ENCODE results near the gene NEDD4. TPM values are rescaled to one million over a fixed set of nuclear protein-coding genes. Genes with fewer than 3 reads are reported as not detected.

NEDD4 gene
- polyA plus RNA-seq, 2 of the 4 experiments (the other 2 are of a cell fraction) = 56.4 to 78.8 TPM

DNA sequence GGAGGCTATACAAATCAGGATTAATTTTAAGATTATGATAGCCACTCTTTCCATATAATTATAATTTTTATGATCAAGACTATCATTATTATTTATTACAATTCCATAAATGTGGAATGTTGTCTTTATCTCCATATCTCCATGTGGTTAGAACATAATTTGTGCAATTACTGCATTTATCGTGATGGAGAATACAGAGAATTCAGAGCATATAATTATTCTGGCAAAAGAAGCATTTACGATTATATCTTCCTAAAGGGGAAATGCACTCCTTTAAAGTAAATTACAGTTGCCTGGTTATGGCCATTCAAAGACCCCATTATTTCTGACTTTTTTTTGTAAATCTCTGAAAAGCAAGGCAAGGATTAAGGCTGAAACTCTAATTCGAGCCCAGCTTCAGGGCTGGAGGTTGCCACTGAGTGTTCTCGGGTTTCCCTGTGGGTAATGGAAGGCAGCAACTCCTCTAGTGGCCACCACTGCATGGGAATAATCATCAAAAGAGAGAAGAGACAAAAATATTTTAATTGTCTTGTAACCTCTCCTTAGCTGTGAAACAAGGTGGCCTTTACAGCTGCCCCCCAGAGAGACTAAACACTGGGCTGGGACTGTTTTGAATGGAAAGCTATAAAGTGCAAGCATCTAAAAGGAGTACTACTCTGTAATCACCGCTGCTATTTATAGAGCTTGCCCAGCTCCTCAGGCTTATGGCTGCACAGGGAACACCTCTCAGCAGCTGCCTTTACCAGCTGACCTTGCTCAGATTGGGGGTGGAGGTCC, 190.6 kb downstream of the NEDD4 start:
- CTCF ChIA-PET = interaction anchor here (1.7 to 5.5 kb wide), 3 partner anchors 14 to 154 kb away, joined by 5 to 43 read pairs (median 6); no protein-coding TSS in a partner anchor

DNA sequence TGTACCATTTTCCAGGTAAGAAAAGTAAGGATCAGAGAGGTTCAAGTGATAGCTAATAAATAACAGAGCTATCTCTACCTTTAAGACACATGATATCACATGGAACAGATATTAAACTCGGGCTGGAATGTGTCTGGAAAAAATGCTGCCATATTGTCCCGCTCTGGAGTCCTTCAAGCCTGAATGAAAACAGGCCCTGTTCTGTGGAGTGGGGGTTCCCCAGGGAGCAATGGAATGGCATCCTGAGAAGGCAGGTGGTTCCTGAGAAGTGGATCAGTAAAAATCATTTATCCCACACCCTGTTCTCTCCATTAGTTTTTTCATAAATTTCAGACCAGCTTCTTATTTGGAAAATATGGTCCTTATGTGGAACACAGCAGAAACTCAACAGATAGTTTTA, 193.2 kb downstream of the NEDD4 start:
- CTCF ChIA-PET = interaction anchor here (0.7 to 5.5 kb wide), 15 partner anchors 10 to 217 kb away, joined by 3 to 43 read pairs (median 4); no protein-coding TSS in a partner anchor
- FAIRE-seq (no peak), ATAC-seq (no peak), DNase-seq (ENCODE audit: low read depth in 1 of 2, low spot score in 1 of 2) (no peak)
- H3K4me2 ChIP-seq = no peak overlapping the region
- WGBS (ENCODE audit: missing lambda C conversion rate) = 88% methylated on average over 2 of the region's 2 CpGs
- H3K4me1 ChIP-seq = 0 out of 3 replicates have a peak, but pooled peaks cover 3% of the 10 kb centered on the region
- H3K4me3 ChIP-seq = no peak overlapping the region
- no peaks in the 10 kb centered on the region for H3K9me3 ChIP-seq
- POLR2A ChIA-PET = no interaction called here
- no peak overlapping the region for H3K27ac ChIP-seq
- TF ChIP-seq NFE2L2 (conservative IDR thresholded peaks at IDR 0.05; ENCODE audit: low read length) = no peak
- TF ChIP-seq, protein P1, sequence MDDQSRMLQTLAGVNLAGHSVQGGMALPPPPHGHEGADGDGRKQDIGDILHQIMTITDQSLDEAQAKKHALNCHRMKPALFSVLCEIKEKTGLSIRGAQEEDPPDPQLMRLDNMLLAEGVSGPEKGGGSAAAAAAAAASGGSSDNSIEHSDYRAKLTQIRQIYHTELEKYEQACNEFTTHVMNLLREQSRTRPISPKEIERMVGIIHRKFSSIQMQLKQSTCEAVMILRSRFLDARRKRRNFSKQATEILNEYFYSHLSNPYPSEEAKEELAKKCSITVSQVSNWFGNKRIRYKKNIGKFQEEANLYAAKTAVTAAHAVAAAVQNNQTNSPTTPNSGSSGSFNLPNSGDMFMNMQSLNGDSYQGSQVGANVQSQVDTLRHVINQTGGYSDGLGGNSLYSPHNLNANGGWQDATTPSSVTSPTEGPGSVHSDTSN (IDR thresholded peaks at IDR 0.05) = no peak
- no peak for TF ChIP-seq CHD4 (IDR thresholded peaks at IDR 0.05; ENCODE audit: borderline replicate concordance)
- TF ChIP-seq RNF2 (IDR thresholded peaks at IDR 0.05; ENCODE audit: borderline replicate concordance, low read depth) = no peak
- no peak for TF ChIP-seq TP53 (CRISPR knock-in tag; IDR thresholded peaks at IDR 0.05)
- TF ChIP-seq HOXB5 (CRISPR knock-in tag; IDR thresholded peaks at IDR 0.05) = no peak
- no peak for TF ChIP-seq EHF (CRISPR knock-in tag; IDR thresholded peaks at IDR 0.05)
- no peak for TF ChIP-seq ZC3H11A (IDR thresholded peaks at IDR 0.05)
- no peak for TF ChIP-seq ZNF302 (CRISPR knock-in tag; IDR thresholded peaks at IDR 0.05)
- no peak for TF ChIP-seq RAD21 (conservative IDR thresholded peaks at IDR 0.05 in 1 of 2, IDR thresholded peaks at IDR 0.05 in 1 of 2)
- no peak for TF ChIP-seq MYC (IDR thresholded peaks at IDR 0.05; ENCODE audit: borderline replicate concordance, low read length)
- TF ChIP-seq EHMT2 (IDR thresholded peaks at IDR 0.05; ENCODE audit: low read depth) = no peak; the same call in 1 of the 2 replicates
- no peak for TF ChIP-seq NR3C1 (IDR thresholded peaks at IDR 0.05)
- TF ChIP-seq, protein P2, sequence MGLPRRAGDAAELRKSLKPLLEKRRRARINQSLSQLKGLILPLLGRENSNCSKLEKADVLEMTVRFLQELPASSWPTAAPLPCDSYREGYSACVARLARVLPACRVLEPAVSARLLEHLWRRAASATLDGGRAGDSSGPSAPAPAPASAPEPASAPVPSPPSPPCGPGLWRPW (IDR thresholded peaks at IDR 0.05) = no peak
- no peak for TF ChIP-seq SREBF2 (IDR thresholded peaks at IDR 0.05)
- no peak for TF ChIP-seq POLR2AphosphoS2 (conservative IDR thresholded peaks at IDR 0.05; ENCODE audit: low read length)
- no peak for TF ChIP-seq CBX8 (IDR thresholded peaks at IDR 0.05)

More for the DNA sequence above, 190.6 kb downstream of the NEDD4 start:
- no peak overlapping the region for H3K27ac ChIP-seq
- no peak overlapping the region for H3K4me2 ChIP-seq
- 79% methylated on average over 5 of the region's 5 CpGs for WGBS (ENCODE audit: missing lambda C conversion rate)
- TF ChIP-seq ESRRA (IDR thresholded peaks at IDR 0.05; ENCODE audit: borderline replicate concordance, low read length) = no peak
- TF ChIP-seq KDM1A (IDR thresholded peaks at IDR 0.05; ENCODE audit: low read depth) = no peak
- no peak for TF ChIP-seq HDAC2 (IDR thresholded peaks at IDR 0.05)
- TF ChIP-seq POLR2AphosphoS2 (conservative IDR thresholded peaks at IDR 0.05; ENCODE audit: low read length) = no peak
- TF ChIP-seq, protein P3, sequence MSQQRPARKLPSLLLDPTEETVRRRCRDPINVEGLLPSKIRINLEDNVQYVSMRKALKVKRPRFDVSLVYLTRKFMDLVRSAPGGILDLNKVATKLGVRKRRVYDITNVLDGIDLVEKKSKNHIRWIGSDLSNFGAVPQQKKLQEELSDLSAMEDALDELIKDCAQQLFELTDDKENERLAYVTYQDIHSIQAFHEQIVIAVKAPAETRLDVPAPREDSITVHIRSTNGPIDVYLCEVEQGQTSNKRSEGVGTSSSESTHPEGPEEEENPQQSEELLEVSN (IDR thresholded peaks at IDR 0.05; ENCODE audit: borderline replicate concordance, low read depth) = no peak
- TF ChIP-seq ZC3H11A (IDR thresholded peaks at IDR 0.05) = no peak
- TF ChIP-seq HEYL (CRISPR knock-in tag; IDR thresholded peaks at IDR 0.05) = no peak
- no peak for TF ChIP-seq CHD2 (IDR thresholded peaks at IDR 0.05; ENCODE audit: low read length, partially characterized antibody)
- TF ChIP-seq CBX2 (IDR thresholded peaks at IDR 0.05; ENCODE audit: borderline replicate concordance, low read depth) = no peak
- TF ChIP-seq JUNB (IDR thresholded peaks at IDR 0.05) = no peak
- no peaks in the 10 kb centered on the region for H3K9me3 ChIP-seq
- no peak overlapping the region for H3K4me3 ChIP-seq
- ATAC-seq (peak; percentile 48 to 54; a peak in 3 of 6 replicates), DNase-seq (ENCODE audit: low read depth in 1 of 2, low spot score in 1 of 2) (no peak), FAIRE-seq (no peak)
- H3K4me1 ChIP-seq = no peaks in the 10 kb centered on the region
- POLR2A ChIA-PET = no interaction called here

Data from A549 (cell line).